GM21390 (cell line): ENCODE data around the gene HABP4.
A peak's percentile ranks its signal among the peaks of the same experiment; 100 is the strongest.

Experiments
- ATAC-seq: cut with Tn5 transposase; IDR thresholded peaks from one replicate; pipeline ENCODE4 v1.9.1; 2021; ENCODE audit not compliant: unreplicated experiment

Gene HABP4

DNA sequence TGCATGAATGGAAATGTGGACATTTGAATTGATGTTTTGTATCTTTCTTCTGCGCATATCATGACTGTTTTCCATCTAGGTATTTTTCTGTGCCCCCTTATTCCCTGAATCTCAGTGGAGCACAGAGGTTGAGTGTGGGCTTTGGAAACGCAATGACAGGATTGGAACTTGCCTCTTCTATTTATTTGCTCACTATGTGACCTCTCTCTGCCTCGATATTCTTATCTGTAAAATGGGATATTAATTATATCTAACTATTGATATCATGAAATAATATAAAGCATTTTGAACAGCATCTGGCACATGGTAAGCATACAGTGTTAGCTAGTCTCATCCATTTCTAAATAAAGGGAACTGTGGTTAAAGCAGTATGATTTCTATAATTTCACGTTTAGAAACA is 26.0 kb downstream of the HABP4 start:
- no peak for ATAC-seq

DNA sequence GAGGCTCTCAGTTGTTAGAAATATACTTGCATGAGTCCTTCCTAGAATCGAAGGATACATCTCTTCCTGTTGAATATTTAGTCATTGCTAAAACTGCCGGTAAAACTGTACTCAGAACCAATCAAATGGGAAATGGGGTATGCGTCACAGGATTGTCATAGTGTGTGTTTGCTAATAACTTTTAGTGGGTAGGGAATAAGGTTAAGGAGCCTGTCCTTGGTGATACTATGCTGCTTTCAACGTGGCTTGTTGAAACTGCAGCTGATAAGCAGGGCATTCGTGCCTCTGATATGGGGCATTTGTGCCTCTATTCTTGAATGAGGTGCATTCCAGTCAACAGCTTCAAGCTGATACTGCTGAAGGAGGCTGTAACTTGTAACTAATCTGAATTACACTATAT is 26.6 kb downstream of the HABP4 start:
- no peak for ATAC-seq

DNA sequence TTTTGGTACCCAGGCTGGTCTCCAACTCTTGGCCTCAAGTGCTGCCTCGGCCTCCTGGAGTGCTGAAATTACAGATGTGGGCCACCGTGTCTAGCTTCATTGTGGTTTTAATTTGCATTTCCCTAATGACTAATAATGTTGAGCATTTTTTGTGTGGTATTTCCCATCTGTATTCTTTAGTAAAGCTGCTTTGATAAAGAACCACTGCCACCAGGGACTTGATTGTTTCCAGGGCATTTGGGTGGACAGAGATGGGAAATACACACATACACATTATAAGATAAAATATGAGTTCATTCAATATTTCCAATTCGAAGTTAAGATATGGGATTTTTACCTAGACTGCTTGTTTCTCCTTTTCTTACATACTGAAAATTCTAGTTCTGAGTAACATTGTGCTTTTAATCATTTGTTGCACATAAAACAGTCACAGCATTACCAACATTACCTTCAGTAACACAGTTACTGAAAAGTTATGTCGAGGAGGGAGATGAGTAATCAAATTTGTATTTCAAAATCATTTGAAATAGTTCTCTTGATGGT is 28.9 kb downstream of the HABP4 start:
- ATAC-seq, result peak; percentile 74

- ATAC-seq, result no peak
Observed at GRCh38 chr9:96480736-96481135, 30.8 kb downstream of the HABP4 start.

DNA sequence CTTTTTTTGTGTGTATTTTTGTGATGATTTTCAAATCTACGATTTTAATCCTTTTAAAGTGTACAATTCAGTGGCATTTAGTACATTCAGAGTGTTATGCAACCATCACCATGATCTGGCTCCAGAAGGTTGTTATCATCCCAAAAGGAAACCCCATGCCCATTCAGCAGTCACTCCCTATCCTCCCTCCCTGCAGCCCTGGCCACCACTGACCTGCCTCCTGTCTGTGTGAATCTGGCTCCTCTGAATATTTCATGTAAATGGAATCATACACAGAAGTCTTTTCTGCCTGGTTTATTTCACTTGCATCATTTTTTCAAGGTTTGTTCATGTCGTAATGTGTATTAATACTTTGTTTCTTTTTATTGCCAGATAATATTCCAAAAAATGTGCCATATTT is 32.5 kb downstream of the HABP4 start:
- no peak for ATAC-seq

DNA sequence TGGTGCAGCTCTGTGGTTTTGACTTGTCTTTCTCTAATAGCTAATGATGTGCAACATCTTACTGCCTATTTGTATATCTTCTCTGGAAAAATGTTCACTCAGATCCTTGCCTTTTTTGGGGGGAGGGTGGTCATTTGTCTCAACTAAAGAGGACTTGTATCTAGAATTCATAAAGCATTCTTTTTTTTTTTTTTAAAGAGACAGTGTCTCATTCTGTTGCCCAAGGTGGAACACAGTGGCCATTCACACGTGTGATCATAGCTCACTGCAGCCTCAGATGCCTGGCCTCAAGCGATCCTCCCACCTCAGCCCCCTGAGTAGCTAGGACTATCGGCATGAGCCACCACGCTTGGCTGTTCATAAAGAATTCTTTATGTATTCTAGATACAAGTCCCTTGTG is 33.2 kb downstream of the HABP4 start:
- no peak for ATAC-seq

DNA sequence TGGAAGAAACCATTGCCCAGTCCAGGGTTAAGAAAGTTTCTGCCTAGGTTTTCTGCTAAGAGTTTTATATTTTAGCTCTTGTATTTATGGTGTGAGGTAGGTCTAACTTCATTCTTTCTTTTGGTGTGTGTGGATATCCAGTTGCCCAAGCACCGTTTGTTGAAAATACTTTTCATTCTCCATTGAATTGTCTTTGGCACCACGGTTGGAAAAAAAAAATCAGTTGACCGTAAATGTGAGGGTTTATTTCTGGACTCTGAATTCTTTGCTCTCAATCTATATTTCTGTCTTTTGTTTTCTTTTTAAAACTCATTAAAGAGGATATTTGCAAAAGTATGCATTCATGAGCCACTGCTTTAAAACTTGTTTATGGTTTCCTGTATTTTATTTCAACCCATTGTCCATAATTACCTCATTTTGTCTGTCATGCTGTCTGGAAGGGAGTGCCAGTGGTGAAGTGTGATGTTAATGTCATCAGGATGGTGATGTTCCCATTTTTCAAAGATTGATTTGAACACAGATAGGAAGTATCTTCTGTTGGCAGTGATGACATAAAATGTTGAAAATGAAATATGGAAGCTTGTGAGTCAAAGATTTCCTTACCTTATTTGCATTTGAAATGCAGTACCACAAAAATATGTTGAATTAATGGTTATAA is 33.9 kb downstream of the HABP4 start:
- ATAC-seq, result no peak

- peak; percentile 97 for ATAC-seq
Observed at GRCh38 chr9:96484521-96484931, 34.6 kb downstream of the HABP4 start.

DNA sequence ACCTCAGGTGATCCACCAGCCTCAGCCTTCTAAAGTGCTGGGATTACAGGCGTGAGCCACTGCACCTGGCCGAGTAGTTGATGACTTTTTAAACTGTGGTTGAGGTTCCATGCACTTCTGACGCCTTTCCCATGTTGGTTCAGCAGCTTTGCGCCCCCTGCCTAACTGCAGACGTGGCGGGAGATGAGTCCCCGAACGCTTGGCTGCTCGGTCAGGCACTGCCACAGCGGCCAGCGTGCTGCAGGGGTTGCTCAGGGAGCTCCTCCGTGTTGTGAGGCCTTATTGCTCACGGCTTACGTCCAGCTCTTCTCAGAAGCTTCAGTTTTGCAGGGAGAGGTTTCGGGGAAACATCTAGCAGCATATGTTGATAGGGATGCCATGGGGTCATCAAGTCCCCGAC is 35.3 kb downstream of the HABP4 start:
- ATAC-seq, result no peak

- ATAC-seq, result no peak
Observed at GRCh38 chr9:96486386-96487028, 36.5 kb downstream of the HABP4 start.

GRCh38 chr9:96487029-96487396 is 37.0 kb downstream of the HABP4 start:
- no peak for ATAC-seq

DNA sequence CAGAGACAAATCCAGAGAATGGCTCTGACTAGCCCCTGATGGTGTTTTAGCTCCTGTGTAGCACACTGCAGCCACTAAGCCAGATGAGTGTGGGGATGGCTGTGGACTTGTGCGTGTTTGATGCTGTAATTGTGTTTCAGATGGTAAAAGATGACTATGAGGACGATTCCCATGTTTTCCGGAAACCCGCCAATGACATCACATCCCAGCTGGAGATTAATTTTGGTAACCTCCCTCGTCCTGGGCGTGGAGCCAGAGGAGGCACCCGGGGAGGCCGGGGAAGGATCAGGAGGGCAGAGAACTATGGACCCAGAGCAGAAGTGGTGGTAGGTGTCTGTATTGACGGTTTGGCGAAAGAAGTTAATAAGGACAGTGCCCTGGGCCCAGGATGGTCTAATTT is 38.0 kb downstream of the HABP4 start:
- no peak for ATAC-seq

GRCh38 chr9:96489482-96489979 is 39.6 kb downstream of the HABP4 start:
- no peak for ATAC-seq

- no peak for ATAC-seq
Observed at GRCh38 chr9:96490534-96491078, 40.6 kb downstream of the HABP4 start.

- ATAC-seq, result no peak
Observed at GRCh38 chr9:96491079-96491879, 41.3 kb downstream of the HABP4 start.

GRCh38 chr9:96491880-96492525 is 42.0 kb downstream of the HABP4 start:
- no peak for ATAC-seq

DNA sequence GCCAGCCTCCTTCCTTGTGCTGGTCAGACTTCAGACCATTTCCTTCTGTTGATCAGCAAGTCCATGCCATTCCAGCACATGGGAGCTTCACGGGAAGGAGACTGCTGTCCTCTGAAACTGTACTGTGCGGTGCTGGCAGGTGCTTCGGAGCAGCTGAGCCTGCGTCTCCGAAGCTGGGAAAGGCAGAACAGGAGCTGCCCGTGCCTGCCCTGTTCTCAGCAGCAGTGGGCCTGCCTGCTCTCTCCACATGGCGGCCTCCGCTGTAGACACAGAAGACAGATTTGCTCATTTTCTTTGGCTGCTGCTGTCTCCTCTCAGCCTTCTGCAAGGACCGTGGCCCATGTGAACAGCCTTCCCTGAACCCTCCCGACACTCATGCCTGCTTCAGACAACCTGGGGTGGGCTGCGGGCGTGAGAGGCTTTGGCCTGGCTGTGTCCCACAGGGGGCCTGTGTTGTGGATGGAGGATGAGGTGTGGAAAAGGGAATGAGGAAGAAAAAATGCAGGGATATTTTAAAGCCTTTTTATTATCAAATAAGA is 43.1 kb downstream of the HABP4 start:
- ATAC-seq, result no peak

DNA sequence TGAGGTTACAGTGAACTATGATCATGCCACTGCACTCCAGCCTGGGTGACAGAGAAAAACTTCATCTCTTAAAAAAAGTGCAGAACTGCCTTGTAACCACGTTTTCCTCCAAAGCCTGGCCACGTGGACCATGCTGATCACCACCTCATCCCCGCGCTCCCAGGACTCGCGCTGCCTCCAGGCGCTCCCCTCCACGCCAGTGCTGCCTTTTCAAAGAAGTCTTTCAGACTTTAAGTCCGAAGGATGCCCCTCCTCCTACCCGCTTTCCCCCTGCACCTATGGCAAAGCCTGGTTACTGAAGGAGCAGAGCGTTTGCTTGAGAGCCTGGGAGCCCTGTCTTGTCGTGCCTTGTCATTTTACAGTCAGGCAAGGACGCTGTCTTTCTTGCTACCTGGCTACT is 43.8 kb downstream of the HABP4 start:
- no peak for ATAC-seq

- ATAC-seq, result no peak
Observed at GRCh38 chr9:96494215-96494800, 44.3 kb downstream of the HABP4 start.

DNA sequence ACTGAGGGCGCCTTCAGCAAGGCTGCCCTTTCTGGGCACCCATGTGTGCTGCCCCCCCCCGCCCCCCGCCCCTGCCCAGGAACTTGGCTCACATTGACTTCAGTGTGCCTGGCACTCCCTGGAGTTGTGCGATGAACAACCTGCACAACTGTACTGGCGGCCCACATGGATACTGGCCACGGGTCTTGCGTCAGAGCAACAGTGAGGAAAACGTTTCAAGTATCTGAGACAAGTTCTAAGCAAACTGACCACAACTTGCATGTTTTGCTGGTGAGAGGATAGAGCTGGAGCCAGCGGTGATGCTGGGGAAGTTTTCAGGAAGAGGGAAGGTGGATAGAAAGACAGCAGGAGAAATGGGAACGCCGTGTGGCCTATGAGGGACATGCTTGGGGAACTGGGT is 45.4 kb downstream of the HABP4 start:
- ATAC-seq, result no peak
